22Rv1 (cell line): ENCODE data around the gene VMP1.

Experiments used
- CTCF ChIP-seq: fragments of 450-650 bp; IDR thresholded peaks from 2 replicates; pipeline ENCODE4 v1.5.1; 2017; ENCODE audit warnings: mild to moderate bottlenecking
- ZFX ChIP-seq: fragments of 450-650 bp; IDR thresholded peaks from 2 replicates; pipeline ENCODE4 v1.6.1; 2017; ENCODE audit warnings: antibody characterized with exemption, borderline replicate concordance

- TF ChIP-seq CTCF (no peak), ZFX (no peak)
Observed at GRCh38 chr17:59791603-59792457, 84.4 kb downstream of the VMP1 start.
